SU-DHL-6 (cell line): Measurements from ENCODE around the gene UBA1.

Experiments
- H2AFZ ChIP-seq: fragments of 200-600 bp; sonication (generic); 2 replicates; pipeline ENCODE4 v1.6.1; 2014; ENCODE audit warnings: low read depth, mild to moderate bottlenecking, moderate library complexity, mixed read lengths, antibody characterized with exemption, low read length; ENCODE audit not compliant: severe bottlenecking
- H3F3A ChIP-seq: fragments of 200-600 bp; shearing (Covaris generic); 2 replicates; pipeline ENCODE4 v1.6.0; 2016; ENCODE audit warnings: antibody characterized with exemption, mild to moderate bottlenecking; ENCODE audit not compliant: insufficient read depth
- H3K27ac ChIP-seq: fragments of 200-600 bp; sonication (generic); 2 replicates; pipeline ENCODE4 v1.5.1; 2016; ENCODE audit warnings: low read depth, mild to moderate bottlenecking, low read length, moderate library complexity, mixed read lengths
- H3K27me3 ChIP-seq: fragments of 200-600 bp; sonication (generic), shearing (Covaris generic); 2 replicates; pipeline ENCODE4 v1.6.0; 2014; ENCODE audit warnings: mild to moderate bottlenecking, low read length
- H3K36me3 ChIP-seq: fragments of 200-600 bp; sonication (generic); 2 replicates; pipeline ENCODE4 v1.6.1; 2014; ENCODE audit warnings: mild to moderate bottlenecking, low read length, mixed read lengths
- H3K4me2 ChIP-seq: fragments of 300-600, 200-600 bp; shearing (Covaris generic), sonication (generic); 2 replicates; pipeline ENCODE4 v1.6.0; 2014; ENCODE audit warnings: low read length, low read depth, mild to moderate bottlenecking; ENCODE audit not compliant: poor library complexity, severe bottlenecking
- H3K4me3 ChIP-seq: fragments of 200-600 bp; sonication (generic); 2 replicates; pipeline ENCODE4 v1.5.1; 2014; ENCODE audit warnings: antibody characterized with exemption, low read length, mild to moderate bottlenecking, mixed read lengths; ENCODE audit not compliant: insufficient read depth, poor library complexity, severe bottlenecking
- H3K79me2 ChIP-seq: fragments of 200-600 bp; sonication (generic); 2 replicates; pipeline ENCODE4 v1.6.1; 2014; ENCODE audit warnings: mild to moderate bottlenecking, low read length, moderate library complexity; ENCODE audit not compliant: insufficient read depth
- H3K9ac ChIP-seq: fragments of 200-600 bp; sonication (generic); 2 replicates; pipeline ENCODE4 v1.7.0; 2014; ENCODE audit warnings: mild to moderate bottlenecking, low read length
- H3K9me2 ChIP-seq: fragments of 200-600 bp; sonication (generic); replicated peaks from 2 replicates; pipeline ENCODE4 v1.6.1; 2014; ENCODE audit warnings: low read length; ENCODE audit not compliant: insufficient read depth
- H3K9me3 ChIP-seq: fragments of 200-600 bp; sonication (generic); 2 replicates; pipeline ENCODE4 v1.6.1; 2014; ENCODE audit warnings: low read length, mixed read lengths; ENCODE audit not compliant: insufficient read depth
- H4K20me1 ChIP-seq: fragments of 200-600 bp; sonication (generic); 2 replicates; pipeline ENCODE4 v1.6.1; 2014; ENCODE audit warnings: low read depth, mild to moderate bottlenecking, antibody characterized with exemption, low read length, moderate library complexity, mixed read lengths
- CTCF ChIP-seq: fragments of 200-600 bp; sonication (generic); IDR thresholded peaks from one replicate; pipeline ENCODE4 v1.5.1; 2017; ENCODE audit warnings: antibody characterized with exemption, mild to moderate bottlenecking, low read length, moderate library complexity; ENCODE audit not compliant: insufficient read depth, poor library complexity, severe bottlenecking
- EZH2phosphoT487 ChIP-seq: fragments of 200-600 bp; sonication (generic), shearing (Covaris generic); conservative IDR thresholded peaks from 2 replicates; pipeline ENCODE4 v1.6.1; 2018; ENCODE audit warnings: mild to moderate bottlenecking, antibody characterized with exemption, low read length, moderate library complexity, mixed read lengths

Gene UBA1

GRCh38 chrX:47232197-47232802 lies 38.7 kb downstream of the UBA1 start:
- H3K9ac ChIP-seq, result peak overlapping the region; percentile 73
- no peaks in the 10 kb centered on the region for H3K36me3 ChIP-seq
- H3K9me2 ChIP-seq, result no peaks in the 10 kb centered on the region
- no peaks in the 10 kb centered on the region for H3K27me3 ChIP-seq
- H3K79me2 ChIP-seq, result peaks cover 35% of the 10 kb centered on the region
- TF ChIP-seq CTCF, result no peak
- no peak for TF ChIP-seq EZH2phosphoT487
- no peaks in the 10 kb centered on the region for H3K9me3 ChIP-seq
- H4K20me1 ChIP-seq, result no peaks in the 10 kb centered on the region
- H2AFZ ChIP-seq, result no peak overlapping the region
- peak overlapping the region; percentile 84 for H3K4me3 ChIP-seq
- H3F3A ChIP-seq, result peaks cover 19% of the 10 kb centered on the region
- H3K27ac ChIP-seq, result peak overlapping the region; percentile 88
- peak overlapping the region; percentile 59 for H3K4me2 ChIP-seq

GRCh38 chrX:47232803-47233332 lies 39.2 kb downstream of the UBA1 start, which contains the start of gene USP11:
Gene USP11 (plus strand): TSS chrX:47233009. CDS start chrX:47233044, 35 bp downstream.
- peak within 1 kb of the TSS; percentile 97 for H3K4me2 ChIP-seq
- peaks cover 14% of the 10 kb centered on the region for H3F3A ChIP-seq
- H3K36me3 ChIP-seq, result no peaks in the 10 kb centered on the region
- H3K27me3 ChIP-seq, result no peaks in the 10 kb centered on the region
- no peaks in the 10 kb centered on the region for H4K20me1 ChIP-seq
- no peaks in the 10 kb centered on the region for H3K9me3 ChIP-seq
- TF ChIP-seq CTCF (no peak), EZH2phosphoT487 (no peak)
- peaks cover 41% of the 10 kb centered on the region for H3K79me2 ChIP-seq
- no peak within 1 kb of the TSS for H2AFZ ChIP-seq
- peak within 1 kb of the TSS; percentile 84 for H3K4me3 ChIP-seq
- peak within 1 kb of the TSS; percentile 73 for H3K9ac ChIP-seq
- no peaks in the 10 kb centered on the region for H3K9me2 ChIP-seq
- peak within 1 kb of the TSS; percentile 88 for H3K27ac ChIP-seq

GRCh38 chrX:47233333-47234113 lies 39.9 kb downstream of the UBA1 start:
- Histone ChIP-seq H3K79me2 (peaks cover 42% of the 10 kb centered on the region), H3K9me3 (no peaks in the 10 kb centered on the region), H3F3A (peaks cover 14% of the 10 kb centered on the region), H3K4me3 (peak overlapping the region; percentile 84), H3K9me2 (no peaks in the 10 kb centered on the region), H3K27ac (peak overlapping the region; percentile 88), H3K9ac (peak overlapping the region; percentile 73), H4K20me1 (no peaks in the 10 kb centered on the region), H3K4me2 (peak overlapping the region; percentile 97), H3K27me3 (no peaks in the 10 kb centered on the region), H2AFZ (no peak overlapping the region), H3K36me3 (no peaks in the 10 kb centered on the region)
- TF ChIP-seq CTCF (no peak), EZH2phosphoT487 (no peak)
